ENCODE measurements around the gene CWC22. TPM values are rescaled to one million over a fixed set of nuclear protein-coding genes. Genes with fewer than 3 reads are reported as not detected.

CWC22 gene
- total and polyA plus RNA-seq, 2 of the 8 experiments (the other 6 are each of a cell fraction or from before 2014, with no cell fraction given): 3.7 to 34.0 TPM

DNA sequence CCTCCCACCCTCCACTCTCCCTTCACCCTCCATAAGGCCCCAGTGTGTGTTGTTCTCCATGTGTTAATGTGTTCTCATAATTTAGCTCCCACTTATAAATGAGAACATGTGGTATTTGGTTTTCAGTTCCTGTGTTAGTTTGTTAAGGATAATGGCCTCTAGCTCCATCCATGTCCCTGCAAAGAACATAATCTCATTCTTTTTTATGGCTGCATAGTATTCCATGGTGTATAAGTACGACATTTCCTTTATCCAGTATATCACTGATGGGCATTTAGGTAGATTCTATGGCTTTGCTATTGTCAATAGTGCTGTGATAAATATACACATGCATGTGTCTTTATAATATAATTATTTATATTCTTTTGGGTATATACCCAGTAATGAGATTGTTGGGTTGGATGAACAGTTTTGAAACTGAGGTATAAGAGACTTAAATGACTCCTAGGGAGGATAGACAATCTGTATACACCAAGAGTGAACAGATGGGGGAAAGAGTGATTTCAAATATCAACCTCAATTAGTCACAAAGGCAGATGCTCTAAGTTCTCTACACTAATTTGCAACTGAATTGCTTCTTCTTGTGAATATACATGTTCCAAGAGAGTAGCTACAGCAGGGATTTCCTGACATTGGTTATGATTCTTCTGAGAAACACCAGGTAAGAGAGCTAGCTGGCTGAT, 23.7 kb downstream of the CWC22 start (continued):
- TF ChIP-seq, protein P1, sequence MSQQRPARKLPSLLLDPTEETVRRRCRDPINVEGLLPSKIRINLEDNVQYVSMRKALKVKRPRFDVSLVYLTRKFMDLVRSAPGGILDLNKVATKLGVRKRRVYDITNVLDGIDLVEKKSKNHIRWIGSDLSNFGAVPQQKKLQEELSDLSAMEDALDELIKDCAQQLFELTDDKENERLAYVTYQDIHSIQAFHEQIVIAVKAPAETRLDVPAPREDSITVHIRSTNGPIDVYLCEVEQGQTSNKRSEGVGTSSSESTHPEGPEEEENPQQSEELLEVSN (IDR thresholded peaks at IDR 0.05): no peak
- no peak for TF ChIP-seq SUZ12 (IDR thresholded peaks at IDR 0.05; ENCODE audit: low read length)
- no peak for TF ChIP-seq MAFK (IDR thresholded peaks at IDR 0.05; ENCODE audit: low read depth, low read length)

Measured in H1 (cell line).